GM19240 (cell line): ENCODE measurements around the gene ARF1.

Experiments used
- DNase-seq: peaks from one replicate; pipeline ENCODE4 v3.0.0; 2011; ENCODE audit warnings: low spot score; ENCODE audit not compliant: insufficient read length

The ARF1 gene

DNA sequence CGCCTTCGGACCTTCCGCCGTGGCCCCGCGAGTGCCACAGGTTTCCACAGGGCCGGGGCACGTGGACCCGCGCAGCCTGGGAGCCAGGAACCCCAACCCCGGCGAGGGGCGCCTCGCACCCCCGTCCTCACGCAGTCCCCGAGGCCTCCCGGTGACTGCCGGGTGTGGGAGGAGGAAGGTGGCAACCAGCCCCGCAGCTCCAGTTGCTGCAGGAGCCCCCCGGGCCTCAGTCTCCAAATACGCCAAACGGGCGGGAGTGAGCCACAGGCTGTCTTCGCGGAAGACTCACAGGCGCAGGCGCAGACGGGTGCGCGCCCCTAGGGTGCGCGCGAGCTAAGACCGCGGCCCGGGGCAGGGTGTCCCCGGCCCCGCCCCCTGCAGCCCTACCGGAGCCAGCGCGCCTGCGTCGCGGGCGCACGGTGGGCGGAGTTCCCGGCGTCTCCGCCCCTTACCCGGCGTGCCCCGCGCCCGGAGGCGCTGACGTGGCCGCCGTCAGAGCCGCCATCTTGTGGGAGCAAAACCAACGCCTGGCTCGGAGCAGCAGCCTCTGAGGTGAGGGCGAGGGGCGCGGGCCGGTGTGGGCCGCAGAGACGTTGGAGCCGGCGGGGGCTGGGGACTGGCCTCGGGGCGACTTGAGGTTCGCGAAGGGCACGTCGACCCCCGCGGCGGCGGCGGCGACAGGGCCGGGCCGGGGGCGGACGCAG, at the start of gene ARF1:
ARF1 (plus strand) TSS at position 495 of the 704 bp plus-strand sequence. CDS start 14,407 bp downstream, outside the sequence.
- peak; percentile 93 for DNase-seq

GRCh38 chr1:228033376-228033775, 49.1 kb upstream of the ARF1 start:
- DNase-seq: no peak

DNA sequence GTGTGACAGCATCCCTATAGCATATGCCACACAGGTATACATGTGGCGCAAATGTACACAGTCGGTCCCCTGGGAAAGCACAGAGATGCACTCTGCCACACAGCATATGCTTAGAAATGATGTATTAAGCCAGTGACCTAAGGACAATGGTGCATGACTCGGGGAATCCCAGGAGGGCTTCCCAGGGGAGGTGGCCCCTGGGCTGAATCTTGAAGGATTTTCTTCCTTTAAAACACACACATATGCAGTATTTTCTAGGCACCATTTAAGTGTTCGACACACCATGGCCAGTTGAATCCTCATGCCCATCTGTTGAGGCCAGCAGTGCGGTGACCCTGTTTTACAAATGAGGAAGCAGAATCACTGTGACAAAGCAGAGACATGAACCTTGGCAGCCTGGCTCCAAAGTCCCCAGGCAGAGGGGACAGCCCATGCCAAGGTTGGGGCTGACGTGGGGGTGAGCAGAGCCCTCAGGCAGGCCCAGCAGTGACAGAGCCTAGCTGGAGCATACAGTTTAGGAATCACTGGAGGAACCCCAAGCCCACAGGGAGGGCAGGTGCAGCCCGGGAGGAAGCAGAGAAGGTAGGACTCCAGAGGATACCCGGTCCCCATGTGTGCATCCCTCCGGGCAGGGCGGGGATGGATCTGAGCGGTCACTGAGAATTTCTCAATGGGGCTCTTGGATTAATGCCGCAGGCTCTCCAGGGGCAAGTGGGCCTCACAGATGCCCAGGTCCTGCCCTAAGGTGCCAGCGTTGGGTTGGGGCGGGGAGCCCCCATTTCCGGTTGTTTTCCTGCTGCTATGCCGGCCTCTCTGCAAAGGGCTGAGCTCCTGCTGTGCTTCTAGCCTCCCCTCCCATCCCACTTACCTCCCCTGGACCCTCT, 47.3 kb upstream of the ARF1 start:
- DNase-seq: no peak

- DNase-seq: no peak
Observed at GRCh38 chr1:228035844-228036243, 46.7 kb upstream of the ARF1 start.

- DNase-seq: no peak
Observed at GRCh38 chr1:228036701-228037231, 45.7 kb upstream of the ARF1 start.

DNA sequence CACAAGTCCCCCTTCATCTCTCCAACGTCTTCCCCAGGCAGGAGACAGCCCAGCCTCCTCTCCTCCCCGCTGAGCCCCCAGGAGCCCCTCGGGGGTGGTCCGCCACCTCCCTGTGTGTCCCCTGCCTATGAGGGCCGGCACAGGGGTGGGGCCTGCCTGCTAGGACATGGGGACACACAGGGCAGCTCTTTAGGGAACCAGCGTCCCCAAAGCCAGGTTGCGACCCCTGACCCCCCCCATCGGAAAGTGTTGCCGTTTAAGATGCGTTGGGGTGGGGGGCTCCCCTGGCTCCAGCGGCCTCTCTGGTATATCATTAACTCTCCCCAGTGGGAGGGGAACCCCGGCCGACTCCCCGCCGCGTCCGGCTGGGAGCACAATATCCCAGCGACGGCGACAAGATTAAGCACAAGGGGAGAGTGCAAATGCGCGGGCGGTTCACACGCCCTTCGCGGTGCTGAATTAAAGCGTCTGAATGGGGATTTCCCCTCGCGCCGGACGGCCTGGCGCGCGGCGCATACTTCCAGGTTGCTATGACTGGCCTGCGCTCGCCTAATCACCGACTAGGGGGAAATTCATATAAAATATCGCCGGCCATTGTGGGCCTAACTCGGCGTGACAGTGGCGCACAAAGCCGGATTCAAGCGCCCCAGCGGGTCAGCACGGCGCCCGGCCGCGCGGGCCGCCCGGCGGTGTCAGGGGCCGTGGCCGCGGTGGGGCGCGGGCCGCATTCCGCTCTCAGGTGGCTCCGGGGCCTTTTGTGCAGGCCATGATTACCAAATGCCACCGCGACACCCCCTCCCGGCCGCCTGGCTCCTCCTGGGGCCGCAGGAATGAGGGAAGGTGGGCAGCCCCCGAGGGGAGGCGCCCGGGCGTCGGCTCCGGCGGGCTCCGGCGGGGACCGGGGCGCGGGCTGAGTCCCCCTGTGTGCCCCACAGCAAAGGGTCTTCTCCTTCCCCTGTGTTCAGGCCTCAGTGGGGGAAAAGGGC, 44.8 kb upstream of the ARF1 start:
- DNase-seq: peak; percentile 38

DNA sequence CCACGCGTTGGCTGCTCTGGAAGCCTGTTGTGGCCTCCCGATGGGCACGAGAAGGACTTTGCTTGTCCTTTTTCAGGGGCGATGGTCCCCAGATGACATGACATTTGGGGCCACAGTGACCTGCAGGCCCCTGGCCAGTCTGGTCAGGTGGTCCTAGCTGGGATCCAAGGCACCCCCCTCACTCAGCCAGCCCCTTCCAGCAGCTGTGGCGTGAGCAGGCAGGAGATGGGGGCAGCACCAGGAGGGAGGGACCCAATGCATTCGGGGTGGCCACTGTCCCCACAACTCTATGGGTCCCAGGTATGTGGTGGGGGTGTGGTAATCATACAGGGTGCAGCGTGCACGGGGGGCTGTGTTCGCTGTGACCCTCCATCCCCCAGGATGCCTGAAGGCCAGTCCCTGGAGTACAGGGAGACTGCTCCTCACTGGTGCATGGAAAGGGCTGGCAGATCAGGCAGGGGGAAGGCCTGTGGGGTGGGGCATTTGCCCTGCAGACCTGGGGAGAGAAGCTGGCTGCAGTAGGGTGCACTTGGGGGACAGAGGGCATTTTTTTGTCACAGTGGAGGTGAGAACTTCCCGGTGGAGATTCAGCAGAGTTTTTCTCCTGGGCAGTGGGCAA, 44.0 kb upstream of the ARF1 start:
- DNase-seq: no peak

- DNase-seq: no peak
Observed at GRCh38 chr1:228039006-228039903, 43.3 kb upstream of the ARF1 start.

DNA sequence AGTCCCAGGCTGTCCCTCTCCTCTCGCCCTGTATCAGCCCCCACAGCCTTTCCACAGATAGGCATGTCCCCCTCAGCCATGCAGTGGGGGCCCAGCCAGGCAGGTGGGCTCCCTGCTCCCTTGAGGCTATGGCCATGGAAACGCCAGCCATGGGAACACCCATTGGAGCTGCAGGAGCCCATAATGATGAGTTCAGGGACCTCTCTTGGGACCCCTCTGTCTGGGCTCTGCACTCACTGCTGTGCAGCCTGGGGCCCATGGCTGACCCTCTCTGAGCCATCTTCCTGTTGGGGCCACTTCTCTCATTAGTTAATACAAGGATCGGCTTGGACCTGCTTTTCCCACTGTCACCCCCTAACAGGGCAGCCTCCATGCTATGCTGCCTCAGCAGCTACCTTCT, 42.5 kb upstream of the ARF1 start:
- no peak for DNase-seq

DNA sequence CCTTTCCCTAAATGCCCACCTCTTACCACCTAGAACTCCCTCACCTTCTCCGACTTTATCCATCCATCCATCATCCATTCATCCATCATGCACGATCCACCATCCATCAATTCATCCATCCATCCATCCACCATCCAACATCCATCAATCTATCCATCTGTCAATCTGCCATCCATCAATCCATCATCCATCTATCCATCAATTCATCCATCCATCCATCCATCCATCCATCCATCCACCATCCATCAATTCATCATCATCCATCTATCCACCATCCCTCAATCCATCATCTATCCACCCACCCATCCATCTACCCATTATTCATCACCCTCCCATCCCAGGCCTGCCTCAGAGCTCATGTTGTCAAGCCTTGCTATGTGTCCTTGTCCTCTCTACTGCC, 41.2 kb upstream of the ARF1 start:
- no peak for DNase-seq

DNA sequence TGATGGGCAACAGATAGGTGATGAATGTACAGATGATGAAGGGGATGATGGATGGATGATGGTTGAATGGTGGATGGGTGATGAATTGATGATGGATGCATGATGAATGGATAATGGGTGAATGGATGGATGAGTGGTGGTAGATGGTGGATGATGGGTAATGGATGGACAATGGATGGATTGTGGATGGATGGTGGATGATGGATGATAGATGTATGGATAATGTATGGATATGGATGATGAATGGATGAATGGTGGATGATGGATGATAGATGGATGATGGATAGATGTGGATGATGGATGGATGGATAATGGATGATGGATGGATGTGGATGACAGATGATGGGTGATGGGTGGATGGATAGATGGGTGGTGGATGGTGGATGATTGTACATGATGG, 40.0 kb upstream of the ARF1 start:
- DNase-seq: no peak

DNA sequence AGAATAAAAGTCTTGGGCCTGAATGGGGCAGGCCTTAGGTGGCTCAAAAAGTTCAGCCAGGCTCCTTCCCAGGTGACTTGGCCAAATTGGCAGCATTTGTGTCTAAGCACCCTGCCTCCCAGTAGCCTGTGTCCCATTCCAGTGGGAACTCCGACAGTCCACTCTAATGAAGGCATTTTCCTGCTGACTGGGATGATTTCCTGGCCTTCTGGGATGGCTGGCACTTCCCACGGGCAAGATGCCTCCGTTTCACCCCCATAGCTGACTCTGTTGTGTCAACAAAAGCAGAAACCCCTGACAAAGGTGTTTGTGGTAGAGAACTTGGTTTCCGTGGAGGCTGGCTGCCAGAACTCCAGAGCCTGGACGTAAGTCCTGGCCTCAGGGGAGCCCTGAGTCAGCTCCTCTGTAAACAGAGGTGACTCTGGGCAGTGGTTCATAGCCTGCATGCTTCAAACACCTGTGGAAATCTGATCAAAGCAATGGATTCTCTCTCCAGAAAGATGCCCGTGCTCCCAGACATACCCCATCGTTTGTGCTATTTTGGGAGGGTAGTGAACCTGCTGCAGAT, 39.1 kb upstream of the ARF1 start:
- no peak for DNase-seq

DNA sequence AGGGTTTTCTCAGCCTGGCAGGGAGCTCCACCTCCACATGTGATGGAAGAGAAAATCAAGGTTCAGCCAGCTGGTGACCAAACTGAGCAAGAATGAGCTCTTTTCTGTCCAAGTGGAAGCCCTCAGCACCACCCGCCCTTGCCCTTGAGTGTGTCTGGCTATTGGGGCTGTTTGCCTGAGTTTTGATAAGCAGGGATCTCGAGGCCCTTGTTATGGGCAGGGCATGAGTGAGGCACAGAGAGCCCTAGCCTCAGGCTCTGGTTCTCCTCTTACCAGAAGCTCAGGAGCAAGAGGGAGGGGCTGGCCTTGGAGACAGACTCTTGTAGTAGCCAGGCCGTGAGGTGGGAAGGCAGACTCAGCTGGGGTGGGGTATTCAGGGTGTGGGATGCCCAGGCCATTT, 37.5 kb upstream of the ARF1 start:
- DNase-seq: no peak

- DNase-seq: no peak
Observed at GRCh38 chr1:228045405-228045804, 37.1 kb upstream of the ARF1 start.

GRCh38 chr1:228045871-228046270, 36.6 kb upstream of the ARF1 start:
- no peak for DNase-seq

DNA sequence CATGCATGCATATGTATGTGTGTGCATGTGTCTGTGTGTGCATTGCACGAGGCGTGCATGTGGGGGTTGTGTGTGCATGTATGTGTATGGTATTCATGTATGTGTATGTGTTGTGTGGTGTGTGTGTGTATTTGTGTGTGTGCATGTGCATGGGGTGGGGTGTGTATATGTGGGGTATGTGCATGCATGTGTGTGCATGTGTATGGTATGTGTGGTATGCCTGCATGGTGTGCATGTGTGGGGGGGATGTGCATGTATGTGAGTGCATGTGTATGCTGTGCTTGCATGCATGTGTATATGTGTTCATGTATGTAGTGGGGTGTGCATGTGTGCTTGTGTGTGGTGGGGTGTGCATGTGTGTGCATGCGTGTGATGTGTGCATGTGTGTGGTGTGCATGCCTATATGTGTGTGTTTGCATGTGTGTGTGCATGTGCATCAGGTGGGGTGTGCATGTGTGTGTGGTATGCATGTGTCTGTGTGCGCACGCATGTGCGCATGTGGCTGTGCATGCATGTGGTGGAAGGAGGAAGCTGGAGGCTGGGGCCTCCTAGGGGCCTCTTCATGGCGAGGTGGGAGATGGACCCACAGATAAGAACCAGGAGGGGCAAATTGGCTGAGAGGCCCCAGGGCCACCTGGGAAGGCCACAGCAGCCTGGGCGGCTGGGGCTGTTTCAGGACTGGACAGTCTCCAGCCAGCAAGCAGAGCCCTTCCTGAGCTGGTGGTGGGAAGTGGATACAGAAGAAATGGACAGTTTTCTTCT, 35.9 kb upstream of the ARF1 start:
- no peak for DNase-seq

GRCh38 chr1:228047183-228047466, 35.4 kb upstream of the ARF1 start:
- DNase-seq: no peak

- no peak for DNase-seq
Observed at GRCh38 chr1:228048120-228048519, 34.4 kb upstream of the ARF1 start.
